ENCODE measurements around the gene PAX8. TPM values are rescaled to one million over a fixed set of nuclear protein-coding genes. Genes with fewer than 3 reads are reported as not detected.

The PAX8 gene
- total RNA-seq, 2 donors from 2014 or later = 0.19 to 3.6 TPM

GRCh38 chr2:113228991-113229716 lies 49.6 kb downstream of the PAX8 start:
- intact Hi-C loops (cut with DNase I) = no loop called here
- no peak for DNase-seq (ENCODE audit: low spot score)

- DNase-seq (ENCODE audit: low spot score) = no peak
- intact Hi-C loops (cut with DNase I) = no loop called here
Observed at GRCh38 chr2:113228351-113228750, 50.4 kb downstream of the PAX8 start.

GRCh38 chr2:113227698-113228097 lies 51.0 kb downstream of the PAX8 start:
- intact Hi-C loops (cut with DNase I) = no loop called here
- no peak for DNase-seq (ENCODE audit: low spot score)

- DNase-seq (ENCODE audit: low spot score) = no peak
- intact Hi-C loops (cut with DNase I) = no loop called here
Observed at GRCh38 chr2:113227290-113227689, 51.4 kb downstream of the PAX8 start.

GRCh38 chr2:113226462-113226861 lies 52.3 kb downstream of the PAX8 start:
- no peak for DNase-seq (ENCODE audit: low spot score)
- intact Hi-C loops (cut with DNase I) = no loop called here

- DNase-seq (ENCODE audit: low spot score) = no peak
- intact Hi-C loops (cut with DNase I) = no loop called here
Observed at GRCh38 chr2:113225263-113226259, 53.2 kb downstream of the PAX8 start.

- DNase-seq (ENCODE audit: low spot score) = no peak
- intact Hi-C loops (cut with DNase I) = no loop called here
Observed at GRCh38 chr2:113224647-113225236, 54.0 kb downstream of the PAX8 start.

GRCh38 chr2:113223813-113224212 lies 54.9 kb downstream of the PAX8 start:
- intact Hi-C loops (cut with DNase I) = no loop called here
- DNase-seq (ENCODE audit: low spot score) = no peak

GRCh38 chr2:113221846-113222245 lies 56.9 kb downstream of the PAX8 start:
- intact Hi-C loops (cut with DNase I) = no loop called here
- peak; percentile 5 for DNase-seq (ENCODE audit: low spot score)

GRCh38 chr2:113220970-113221708 lies 57.6 kb downstream of the PAX8 start:
- DNase-seq (ENCODE audit: low spot score) = no peak

GRCh38 chr2:113219889-113220641 lies 58.7 kb downstream of the PAX8 start:
- peak; percentile 90 for DNase-seq (ENCODE audit: low spot score)
- intact Hi-C loops (cut with DNase I) = no loop called here

More at GRCh38 chr2:113220970-113221708, 57.6 kb downstream of the PAX8 start:
- intact Hi-C loops (cut with DNase I) = no loop called here

GRCh38 chr2:113219525-113219888 lies 59.2 kb downstream of the PAX8 start:
- peak; percentile 42 for DNase-seq (ENCODE audit: low spot score)
- intact Hi-C loops (cut with DNase I) = no loop called here

GRCh38 chr2:113219092-113219441 lies 59.7 kb downstream of the PAX8 start:
- peak; percentile 42 for DNase-seq (ENCODE audit: low spot score)
- intact Hi-C loops (cut with DNase I) = no loop called here

GRCh38 chr2:113218283-113219091 lies 60.2 kb downstream of the PAX8 start:
- intact Hi-C loops (cut with DNase I) = no loop called here
- DNase-seq (ENCODE audit: low spot score) = peak; percentile 86

- intact Hi-C loops (cut with DNase I) = no loop called here
- DNase-seq (ENCODE audit: low spot score) = peak; percentile 71
Observed at GRCh38 chr2:113217455-113218282, 61.1 kb downstream of the PAX8 start.

GRCh38 chr2:113216891-113217454 lies 61.7 kb downstream of the PAX8 start:
- DNase-seq (ENCODE audit: low spot score) = peak; percentile 73
- intact Hi-C loops (cut with DNase I) = no loop called here

- intact Hi-C loops (cut with DNase I) = no loop called here
- peak; percentile 65 for DNase-seq (ENCODE audit: low spot score)
Observed at GRCh38 chr2:113216321-113216720, 62.4 kb downstream of the PAX8 start.
